Vagina (tissue), 2 donors: Measurements from ENCODE around the gene PDE12. TPM values are rescaled to one million over a fixed set of nuclear protein-coding genes. Genes with fewer than 3 reads are reported as not detected.
"Not testable (repeated sequence)": the region's sequence is repeated elsewhere in the genome, so short reads cannot be mapped to it uniquely, and the experiment has no call there.

ENCODE experiments used
- DNase-seq, 2 donors: peaks; one replicate each; pipeline ENCODE4 v3.0.0-alpha.2; 2017; ENCODE audit errors: extremely low spot score in 2 of 2
- H3K27ac ChIP-seq: fragments of 200-600 bp; sonication (generic); one replicate; pipeline ENCODE4 v1.5.1; 2019
- H3K27me3 ChIP-seq: fragments of 200-600 bp; sonication (generic); one replicate; pipeline ENCODE4 v1.5.1; 2019
- H3K36me3 ChIP-seq, 2 donors: fragments of 200-600 bp; sonication (generic); one replicate each; pipeline ENCODE4 v1.5.1; 2017 to 2019
- H3K4me1 ChIP-seq: fragments of 200-600 bp; sonication (generic); one replicate; pipeline ENCODE4 v1.5.1; 2019
- H3K4me3 ChIP-seq, 2 donors: fragments of 200-600 bp; sonication (generic); 1 replicate in 1 of 2; 2 replicates in 1 of 2; pipeline ENCODE4 v1.5.1; 2016 to 2019
- H3K9me3 ChIP-seq: fragments of 200-600 bp; sonication (generic); one replicate; pipeline ENCODE4 v1.5.1; 2019
- CTCF ChIP-seq, 3 experiments: fragments of 450-650 bp in 2 of 3; fragments of 200-600 bp in 1 of 3; sonication (generic) in 1 of 3; IDR thresholded peaks; one replicate each; pipeline ENCODE4 v1.5.1; 2017 to 2019; ENCODE audit warnings: antibody characterized with exemption in 3 of 3, mild to moderate bottlenecking in 2 of 3, moderate library complexity in 2 of 3
- POLR2A ChIP-seq, 2 donors: fragments of 450-650 bp; IDR thresholded peaks; one replicate each; pipeline ENCODE4 v1.6.1; 2017; ENCODE audit warnings: antibody characterized with exemption in 2 of 2, mild to moderate bottlenecking in 2 of 2, moderate library complexity in 2 of 2
- POLR2AphosphoS5 ChIP-seq, 2 donors: sonication (generic); formaldehyde crosslinking; IDR thresholded peaks; one replicate each; pipeline ENCODE4 v1.9.0; 2017; ENCODE audit warnings: antibody characterized with exemption in 2 of 2, mild to moderate bottlenecking in 2 of 2, low read depth in 1 of 2; ENCODE audit not compliant: insufficient read depth in 1 of 2
- intact Hi-C: fragments of 100-400 bp; cut with DNase I; formaldehyde crosslinking; loops from one replicate; pipeline ENCODE4 v1.15.1; 2023
- small RNA-seq: library from RNA; depleted of rRNA; stranded (forward); fragments of <200 nt; gene quantifications from one replicate; pipeline ENCODE3, GENCODE V24; 2016
- total RNA-seq: library from RNA; depleted of rRNA; stranded (reverse); fragments of >200 nt; gene quantifications from one replicate; pipeline ENCODE4 v1.2.3, GENCODE V29; 2016

Gene PDE12
- total RNA-seq, 1 donor from 2014 or later: 12.0 TPM

- no peaks in the 10 kb centered on the region for H3K9me3 ChIP-seq
- intact Hi-C loops: no loop called here
- TF ChIP-seq POLR2A (IDR thresholded peaks at IDR 0.05): no peak
- no peak for TF ChIP-seq CTCF (IDR thresholded peaks at IDR 0.05)
- TF ChIP-seq POLR2AphosphoS5 (IDR thresholded peaks at IDR 0.05; ENCODE audit: insufficient read depth in 1 of 2, low read depth in 1 of 2): no peak
- DNase-seq: no peak
- H3K4me3 ChIP-seq: no peak overlapping the region
- H3K27ac ChIP-seq: no peak overlapping the region
- H3K27me3 ChIP-seq: no peaks in the 10 kb centered on the region
- no peaks in the 10 kb centered on the region for H3K36me3 ChIP-seq
- H3K4me1 ChIP-seq: peaks cover 21% of the 10 kb centered on the region
Measured at GRCh38 chr3:57600195-57600594, 44.1 kb downstream of the PDE12 start.

- H3K36me3 ChIP-seq: no peaks in the 10 kb centered on the region
- H3K9me3 ChIP-seq: no peaks in the 10 kb centered on the region
- no peak overlapping the region for H3K4me3 ChIP-seq
- intact Hi-C loops: no loop called here
- no peak overlapping the region for H3K27ac ChIP-seq
- TF ChIP-seq CTCF (IDR thresholded peaks at IDR 0.05) (no peak), POLR2A (IDR thresholded peaks at IDR 0.05) (no peak)
- no peak for DNase-seq
- no peaks in the 10 kb centered on the region for H3K4me1 ChIP-seq
- no peaks in the 10 kb centered on the region for H3K27me3 ChIP-seq
Measured at GRCh38 chr3:57604971-57605370, 48.9 kb downstream of the PDE12 start.

- TF ChIP-seq POLR2A (IDR thresholded peaks at IDR 0.05) (no peak), POLR2AphosphoS5 (IDR thresholded peaks at IDR 0.05; ENCODE audit: insufficient read depth in 1 of 2, low read depth in 1 of 2) (no peak), CTCF (IDR thresholded peaks at IDR 0.05) (no peak)
- no peaks in the 10 kb centered on the region for H3K9me3 ChIP-seq
- no peak for DNase-seq
- H3K4me3 ChIP-seq: no peak overlapping the region
- no peak overlapping the region for H3K27ac ChIP-seq
- H3K27me3 ChIP-seq: no peaks in the 10 kb centered on the region
- H3K36me3 ChIP-seq: no peaks in the 10 kb centered on the region
- no peaks in the 10 kb centered on the region for H3K4me1 ChIP-seq
- intact Hi-C loops: no loop called here
Measured at GRCh38 chr3:57605683-57606082, 49.6 kb downstream of the PDE12 start.

GRCh38 chr3:57611870-57612269 lies 55.8 kb downstream of the PDE12 start:
- H3K4me1 ChIP-seq, H3K27me3 ChIP-seq, H3K36me3 ChIP-seq, DNase-seq, H3K9me3 ChIP-seq, H3K4me3 ChIP-seq, intact Hi-C loops, H3K27ac ChIP-seq: not testable (repeated sequence)

- no peak for DNase-seq
- Histone ChIP-seq H3K27me3 (no peaks in the 10 kb centered on the region), H3K9me3 (no peaks in the 10 kb centered on the region), H3K4me3 (no peak overlapping the region), H3K4me1 (no peaks in the 10 kb centered on the region), H3K36me3 (no peaks in the 10 kb centered on the region), H3K27ac (no peak overlapping the region)
- TF ChIP-seq POLR2AphosphoS5 (IDR thresholded peaks at IDR 0.05; ENCODE audit: insufficient read depth in 1 of 2, low read depth in 1 of 2) (no peak), CTCF (IDR thresholded peaks at IDR 0.05) (no peak), POLR2A (IDR thresholded peaks at IDR 0.05) (no peak)
- intact Hi-C loops: no loop called here
Measured at GRCh38 chr3:57616233-57616632, 60.2 kb downstream of the PDE12 start.

Small RNA genes within 50 kb of the gene (small RNA-seq; reads per million reads assigned to genes)
- gene RNU6-108P: not detected
- gene RNU6-1181P: not detected
- not detected for gene RNU6-483P

Other genes starting within 250 kb of the PDE12 start
- 0.25 TPM for gene DNAH12, start 11.9 kb upstream of the PDE12 start, total RNA-seq
- gene ARF4, start 41.1 kb downstream of the PDE12 start, total RNA-seq: 69.0 TPM
- 24.8 TPM for gene DENND6A, start 136.8 kb downstream of the PDE12 start, total RNA-seq
- 102 TPM for gene SLMAP, start 200.0 kb downstream of the PDE12 start, total RNA-seq